Glomerular visceral epithelial cell (primary cell): ENCODE data around the gene TMEM163.
A peak's percentile ranks its signal among the peaks of the same experiment; 100 is the strongest.

Experiments
- DNase-seq: peaks from one replicate; pipeline ENCODE4 v3.0.0-alpha.2; 2016; ENCODE audit errors: extremely low spot score

TMEM163 gene

GRCh38 chr2:134436706-134437105 is 282.1 kb downstream of the TMEM163 start:
- DNase-seq = no peak

DNA sequence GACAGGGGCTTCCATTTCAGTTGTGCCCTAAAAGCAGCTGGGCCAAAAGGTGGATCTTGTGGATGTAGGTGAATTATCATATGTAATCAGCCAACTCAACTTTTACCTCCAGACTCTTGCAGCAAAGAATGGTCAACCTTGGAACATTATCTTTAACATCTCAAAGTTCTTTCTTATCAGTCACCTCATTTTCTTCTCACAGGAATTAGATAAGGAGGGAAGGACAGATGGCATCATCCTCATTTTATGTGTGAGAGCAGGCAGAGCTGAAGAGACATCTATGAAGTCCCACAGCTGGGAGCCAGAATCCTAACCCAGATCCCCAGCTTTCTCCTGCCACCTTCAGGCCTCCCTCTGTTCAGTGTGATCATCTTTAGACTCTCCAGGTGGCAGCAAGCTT is 282.9 kb downstream of the TMEM163 start:
- no peak for DNase-seq

DNA sequence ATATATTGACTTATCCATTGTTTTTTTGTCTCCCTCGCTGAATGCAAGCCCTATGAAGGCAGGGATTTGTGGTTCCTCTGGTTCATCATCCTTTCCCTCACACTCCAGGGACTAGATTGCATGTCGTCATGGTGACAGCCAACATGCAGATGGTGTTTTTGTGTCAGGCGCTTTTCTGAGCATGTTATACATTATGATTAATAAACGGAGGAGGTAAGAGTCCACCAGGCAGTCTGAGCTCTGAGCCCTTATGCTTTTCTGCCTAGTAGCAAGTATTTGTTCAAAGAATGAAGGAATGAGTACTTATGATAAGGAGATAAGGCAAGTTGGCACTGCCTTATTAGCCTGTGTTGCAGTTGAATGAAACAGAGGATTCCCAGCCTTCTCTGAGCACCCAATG is 283.3 kb downstream of the TMEM163 start:
- DNase-seq = no peak

GRCh38 chr2:134433979-134434378 is 284.8 kb downstream of the TMEM163 start:
- no peak for DNase-seq

GRCh38 chr2:134433469-134433868 is 285.3 kb downstream of the TMEM163 start:
- DNase-seq = no peak

- DNase-seq = no peak
These were observed 286.3 kb downstream of the TMEM163 start for GRCh38 chr2:134432435-134432883.

DNA sequence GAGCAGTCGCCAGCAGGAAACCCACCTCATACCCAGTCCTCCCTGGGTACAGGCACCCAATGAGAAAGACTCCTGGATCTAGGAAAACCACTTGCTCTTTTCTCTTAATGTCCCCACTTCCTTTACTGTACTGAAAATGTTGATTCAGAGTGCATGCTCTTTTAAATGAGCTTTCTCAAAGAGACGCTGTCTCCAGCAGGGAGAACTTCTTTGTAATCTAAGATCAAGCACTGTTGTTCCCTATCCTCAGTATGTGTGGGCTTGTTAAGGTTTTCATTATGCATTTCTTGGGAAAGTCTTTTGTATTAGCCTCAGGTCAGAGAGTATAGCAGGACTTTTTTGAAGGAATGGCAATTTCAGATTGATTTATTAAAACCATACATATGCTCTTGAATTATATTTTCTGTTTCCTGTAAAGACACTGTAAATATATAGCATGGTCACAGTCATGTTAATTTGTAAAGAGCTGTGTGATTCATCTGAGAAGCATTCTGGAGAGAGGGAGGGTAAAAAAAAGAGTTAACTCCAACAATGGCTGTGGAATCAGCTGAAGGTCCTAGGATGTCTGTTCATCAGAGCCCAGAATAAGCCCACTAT is 286.9 kb downstream of the TMEM163 start:
- DNase-seq = peak; percentile 45

DNA sequence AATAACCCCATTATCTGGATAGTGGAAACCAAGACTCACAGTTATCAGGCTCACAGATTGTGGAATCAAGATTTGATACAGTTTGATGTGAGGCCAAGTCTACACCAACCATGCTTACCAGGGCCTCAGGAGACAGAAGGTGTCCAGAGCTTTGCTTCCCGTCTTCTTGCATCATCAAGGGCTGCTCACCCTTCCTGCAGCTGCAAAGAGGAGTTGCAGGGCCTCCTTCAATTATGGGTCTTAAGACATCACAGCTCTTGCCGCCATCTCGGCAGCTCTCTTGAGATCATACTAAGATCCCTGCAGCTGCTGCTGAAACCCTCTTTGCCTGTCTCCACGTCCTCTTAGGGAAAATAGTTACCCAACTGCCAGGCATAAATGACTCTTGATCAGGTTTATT is 288.9 kb downstream of the TMEM163 start:
- DNase-seq = no peak

- no peak for DNase-seq
These were observed 292.1 kb downstream of the TMEM163 start for GRCh38 chr2:134426721-134427120.

GRCh38 chr2:134425724-134426496 is 292.9 kb downstream of the TMEM163 start:
- DNase-seq = no peak

DNA sequence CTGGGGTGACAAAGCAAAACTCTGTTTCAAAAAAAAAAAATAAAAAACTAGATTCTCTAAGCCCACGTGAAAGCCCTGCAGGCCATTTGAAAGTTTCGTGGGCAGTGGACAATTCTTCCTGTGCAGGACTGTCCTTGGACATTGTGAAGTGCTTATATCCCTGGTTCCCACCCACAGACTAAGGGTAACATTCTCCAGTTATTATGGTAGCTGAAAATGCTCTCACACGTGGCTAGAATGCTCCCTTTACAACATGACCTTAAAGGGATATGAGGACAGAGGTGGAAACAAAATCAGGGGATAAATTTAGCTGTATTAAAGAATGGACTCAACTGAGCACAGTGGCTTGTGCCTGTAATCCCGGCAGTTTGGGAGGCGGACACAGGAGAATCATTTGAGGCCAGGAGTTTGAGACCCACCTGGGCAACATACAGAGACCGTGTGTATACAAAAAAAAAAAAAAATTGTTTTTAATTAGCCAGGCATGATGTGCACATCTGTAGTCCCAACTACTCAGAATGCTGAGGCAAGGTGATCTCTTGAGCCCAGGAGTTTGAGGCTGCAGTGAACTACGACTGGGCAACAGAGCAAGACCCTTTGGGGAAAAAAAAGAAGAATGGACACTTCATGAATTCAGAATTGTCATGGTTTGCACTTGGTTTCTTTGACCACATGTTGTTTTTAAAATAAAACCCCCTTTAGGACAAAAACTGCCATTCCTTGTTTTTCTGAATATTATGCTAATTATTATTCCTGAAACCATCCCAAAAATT is 297.1 kb downstream of the TMEM163 start:
- DNase-seq = no peak

- DNase-seq = no peak
These were observed 297.9 kb downstream of the TMEM163 start for GRCh38 chr2:134420920-134421319.

- no peak for DNase-seq
These were observed 298.5 kb downstream of the TMEM163 start for GRCh38 chr2:134420259-134420658.

GRCh38 chr2:134417968-134418582 is 300.7 kb downstream of the TMEM163 start:
- DNase-seq = no peak

DNA sequence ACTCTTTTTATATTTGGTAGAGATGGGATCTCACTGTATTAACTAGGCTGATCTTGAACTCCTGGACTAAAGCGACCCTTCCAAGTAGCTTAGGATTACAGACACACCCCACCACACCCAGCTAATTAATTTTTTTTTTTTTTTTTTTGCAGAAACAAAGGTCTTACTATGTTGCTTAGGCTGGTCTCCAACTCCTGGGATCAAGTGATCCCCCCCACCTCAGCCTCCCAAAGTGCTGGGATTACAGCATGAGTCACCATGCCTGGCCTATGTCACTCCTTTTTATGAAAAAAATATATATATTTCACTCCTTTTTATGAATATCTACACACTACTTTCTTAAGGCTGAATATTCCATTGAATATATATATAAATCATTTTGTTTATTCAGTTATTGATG is 302.2 kb downstream of the TMEM163 start:
- DNase-seq = no peak

GRCh38 chr2:134416018-134416417 is 302.8 kb downstream of the TMEM163 start:
- DNase-seq = no peak

DNA sequence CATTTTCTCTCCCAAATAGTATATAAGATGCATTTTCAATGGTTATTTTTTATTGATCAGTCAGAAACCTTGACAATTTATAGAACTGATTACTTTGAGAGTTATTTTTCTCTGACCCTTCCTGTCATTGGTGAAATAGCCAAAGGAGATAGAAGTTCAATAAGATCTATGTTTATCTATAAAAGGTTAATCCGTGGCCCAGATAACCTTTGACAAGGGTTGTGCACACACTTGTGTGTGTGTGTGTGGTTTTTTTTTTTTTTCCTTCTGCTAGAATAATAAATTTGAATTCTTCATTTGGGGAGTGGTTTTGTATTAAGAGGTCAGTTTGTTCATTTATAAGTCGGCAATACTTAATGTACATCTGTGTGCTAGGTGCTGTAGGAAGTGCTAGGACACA is 304.9 kb downstream of the TMEM163 start:
- DNase-seq = no peak

DNA sequence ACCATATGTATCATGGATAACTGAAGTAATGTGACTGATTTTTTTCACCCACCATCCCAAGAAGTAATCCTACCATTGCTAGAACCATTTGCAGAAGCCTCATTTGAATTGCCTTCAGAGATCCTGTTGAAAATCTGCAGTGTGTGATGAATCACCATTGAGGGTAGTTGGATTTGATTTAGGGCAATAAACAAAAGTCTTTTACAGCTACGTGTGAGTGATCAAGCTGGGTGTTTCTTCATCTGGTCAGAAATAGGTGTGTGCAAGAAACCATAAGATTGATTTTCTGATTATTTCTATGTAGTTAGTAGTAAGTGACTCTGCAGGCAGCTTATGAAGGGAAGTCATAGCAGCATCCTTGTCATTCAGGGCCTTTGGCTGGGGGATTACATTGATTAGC is 305.4 kb downstream of the TMEM163 start:
- DNase-seq = no peak

DNA sequence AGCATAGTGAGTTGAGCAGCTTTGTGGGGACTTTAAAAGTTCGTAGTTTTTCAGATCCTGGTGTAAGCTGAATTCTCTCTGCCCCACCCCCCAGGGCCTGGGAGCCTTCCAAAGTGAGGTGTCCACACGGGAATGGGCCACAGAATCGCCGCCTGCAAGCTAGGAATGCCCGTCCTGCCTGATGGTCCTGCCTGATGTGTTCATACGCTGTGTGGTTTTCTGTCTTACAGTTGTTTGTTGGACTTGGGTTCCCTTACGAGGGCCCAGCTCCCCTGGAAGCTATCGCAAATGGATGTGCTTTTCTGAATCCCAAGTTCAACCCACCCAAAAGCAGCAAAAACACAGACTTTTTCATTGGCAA is 306.2 kb downstream of the TMEM163 start:
- no peak for DNase-seq

GRCh38 chr2:134411828-134412638 is 306.8 kb downstream of the TMEM163 start:
- peak; percentile 67 for DNase-seq

GRCh38 chr2:134411279-134411827 is 307.4 kb downstream of the TMEM163 start:
- DNase-seq = no peak
